GM18907 (cell line): ENCODE data around the gene FAP.
A peak's percentile ranks its signal among the peaks of the same experiment; 100 is the strongest.

Experiments used
- ATAC-seq: cut with Tn5 transposase; IDR thresholded peaks from one replicate; pipeline ENCODE4 v1.9.1; 2021; ENCODE audit warnings: mild to moderate bottlenecking, moderate library complexity; ENCODE audit not compliant: unreplicated experiment

FAP gene

GRCh38 chr2:162196638-162197037 is 46.6 kb downstream of the FAP start:
- no peak for ATAC-seq

GRCh38 chr2:162188451-162188850 is 54.8 kb downstream of the FAP start:
- ATAC-seq: no peak

GRCh38 chr2:162185541-162186232 is 57.6 kb downstream of the FAP start:
- no peak for ATAC-seq

- no peak for ATAC-seq
Measured at GRCh38 chr2:162184821-162185450, 58.3 kb downstream of the FAP start.

GRCh38 chr2:162184359-162184758 is 58.9 kb downstream of the FAP start:
- ATAC-seq: no peak

GRCh38 chr2:162182395-162182794 is 60.9 kb downstream of the FAP start:
- no peak for ATAC-seq

GRCh38 chr2:162177301-162177700 is 65.9 kb downstream of the FAP start:
- no peak for ATAC-seq

GRCh38 chr2:162175714-162176113 is 67.5 kb downstream of the FAP start:
- ATAC-seq: no peak

- ATAC-seq: no peak
Measured at GRCh38 chr2:162174746-162175145, 68.5 kb downstream of the FAP start.

- ATAC-seq: no peak
Measured at GRCh38 chr2:162172802-162173370, 70.4 kb downstream of the FAP start.

- no peak for ATAC-seq
Measured at GRCh38 chr2:162166745-162167144, 76.5 kb downstream of the FAP start.

- no peak for ATAC-seq
Measured at GRCh38 chr2:162166174-162166573, 77.1 kb downstream of the FAP start.

- no peak for ATAC-seq
Measured at GRCh38 chr2:162164802-162165201, 78.4 kb downstream of the FAP start.

- ATAC-seq: no peak
Measured at GRCh38 chr2:162159446-162159845, 83.8 kb downstream of the FAP start.

GRCh38 chr2:162156149-162156548 is 87.1 kb downstream of the FAP start:
- ATAC-seq: no peak

- ATAC-seq: no peak
Measured at GRCh38 chr2:162155093-162155492, 88.2 kb downstream of the FAP start.

GRCh38 chr2:162153608-162154224 is 89.5 kb downstream of the FAP start:
- ATAC-seq: peak; percentile 99

GRCh38 chr2:162152147-162152546 is 91.1 kb downstream of the FAP start, which contains the start of gene GCG:
TSS of gene GCG (minus strand) at chr2:162152247. CDS start at chr2:162149178, 3,069 bp downstream.
- ATAC-seq: no peak

- ATAC-seq: no peak
Measured at GRCh38 chr2:162149940-162150339, 93.3 kb downstream of the FAP start.

GRCh38 chr2:162149466-162149865 is 93.8 kb downstream of the FAP start:
- ATAC-seq: no peak

GRCh38 chr2:162148956-162149355 is 94.3 kb downstream of the FAP start:
- ATAC-seq: no peak

- no peak for ATAC-seq
Measured at GRCh38 chr2:162143969-162144368, 99.3 kb downstream of the FAP start.
